ENCODE measurements around the gene GAS7. TPM values are rescaled to one million over a fixed set of nuclear protein-coding genes. Genes with fewer than 3 reads are reported as not detected.
A peak's percentile ranks its signal among the peaks of the same experiment; 100 is the strongest.

GAS7 gene
- total RNA-seq, 1 donor from 2014 or later: 72.7 TPM

DNA sequence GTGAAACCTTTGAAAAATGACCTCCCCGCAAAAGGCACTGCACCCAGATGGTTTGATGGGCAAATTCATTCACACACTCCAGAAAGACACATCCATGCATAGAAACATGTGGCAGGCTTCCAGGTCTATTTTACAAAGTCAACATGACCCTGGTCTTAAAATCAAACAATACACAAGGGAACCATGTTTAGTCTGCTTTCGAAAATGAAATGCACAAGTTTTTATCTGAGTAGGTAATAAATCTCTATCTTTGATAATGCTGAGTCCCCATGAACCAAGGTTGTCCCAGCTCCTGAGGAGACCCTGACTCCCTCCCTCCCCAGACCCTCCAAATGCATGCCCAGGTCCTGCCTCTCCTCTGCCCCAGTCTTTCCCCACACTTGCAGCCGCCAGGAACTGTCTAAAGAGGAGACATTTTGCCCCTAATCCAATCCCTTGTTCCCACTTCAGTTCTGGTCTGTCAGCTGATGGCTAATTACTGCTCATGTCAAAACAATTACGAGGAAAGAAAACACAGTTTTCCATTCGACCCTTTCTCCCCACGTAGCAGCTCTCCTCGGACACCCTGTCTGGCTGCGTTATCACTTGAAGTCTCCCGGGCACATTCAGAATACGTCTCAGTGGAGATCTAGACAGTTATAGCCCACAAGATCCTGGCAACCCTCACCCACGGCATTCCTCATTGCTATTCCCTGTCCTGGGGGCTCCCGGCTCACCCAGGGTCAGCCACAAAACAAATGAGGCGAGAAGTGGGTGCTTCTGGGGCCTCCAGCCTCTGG, 224.5 kb downstream of the GAS7 start:
- DNase-seq (ENCODE audit: low read depth, low spot score): no peak
- TF ChIP-seq, protein P1, sequence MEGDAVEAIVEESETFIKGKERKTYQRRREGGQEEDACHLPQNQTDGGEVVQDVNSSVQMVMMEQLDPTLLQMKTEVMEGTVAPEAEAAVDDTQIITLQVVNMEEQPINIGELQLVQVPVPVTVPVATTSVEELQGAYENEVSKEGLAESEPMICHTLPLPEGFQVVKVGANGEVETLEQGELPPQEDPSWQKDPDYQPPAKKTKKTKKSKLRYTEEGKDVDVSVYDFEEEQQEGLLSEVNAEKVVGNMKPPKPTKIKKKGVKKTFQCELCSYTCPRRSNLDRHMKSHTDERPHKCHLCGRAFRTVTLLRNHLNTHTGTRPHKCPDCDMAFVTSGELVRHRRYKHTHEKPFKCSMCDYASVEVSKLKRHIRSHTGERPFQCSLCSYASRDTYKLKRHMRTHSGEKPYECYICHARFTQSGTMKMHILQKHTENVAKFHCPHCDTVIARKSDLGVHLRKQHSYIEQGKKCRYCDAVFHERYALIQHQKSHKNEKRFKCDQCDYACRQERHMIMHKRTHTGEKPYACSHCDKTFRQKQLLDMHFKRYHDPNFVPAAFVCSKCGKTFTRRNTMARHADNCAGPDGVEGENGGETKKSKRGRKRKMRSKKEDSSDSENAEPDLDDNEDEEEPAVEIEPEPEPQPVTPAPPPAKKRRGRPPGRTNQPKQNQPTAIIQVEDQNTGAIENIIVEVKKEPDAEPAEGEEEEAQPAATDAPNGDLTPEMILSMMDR (conservative IDR thresholded peaks at IDR 0.05): no peak
- H3K36me3 Mint-ChIP-seq (ENCODE audit: low read depth): no peaks in the 10 kb centered on the region

DNA sequence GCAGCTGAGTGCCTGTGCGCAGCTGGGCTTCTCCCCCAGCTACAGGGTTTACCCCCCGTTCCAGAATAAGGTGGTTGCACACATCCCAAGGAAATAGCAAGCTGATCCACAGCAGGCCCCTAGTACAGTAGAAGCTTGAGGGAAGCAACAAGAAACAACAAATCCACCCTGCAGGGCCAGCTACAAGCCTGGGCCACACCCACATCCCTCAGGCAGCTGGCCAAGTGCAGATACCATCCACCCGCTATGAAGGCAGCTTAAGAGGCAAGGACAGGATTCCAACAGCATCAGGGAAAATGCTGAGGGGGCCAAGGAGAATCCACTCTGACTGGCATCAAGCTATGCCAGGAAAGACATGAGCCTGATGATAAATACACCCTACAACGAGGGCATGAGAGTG, 226.4 kb downstream of the GAS7 start:
- Mint-ChIP-seq H3K9me3 (no peaks in the 10 kb centered on the region), H3K27me3 (ENCODE audit: low read depth) (no peaks in the 10 kb centered on the region), H3K36me3 (ENCODE audit: low read depth) (no peaks in the 10 kb centered on the region), H3K4me3 (no peak overlapping the region), H3K27ac (ENCODE audit: unreplicated experiment) (no peak overlapping the region), H3K4me1 (peaks cover 25% of the 10 kb centered on the region)
- no peak for DNase-seq (ENCODE audit: low read depth, low spot score)
- TF ChIP-seq, protein P1 (conservative IDR thresholded peaks at IDR 0.05): no peak

More for the DNA sequence above, 224.5 kb downstream of the GAS7 start:
- peaks cover 29% of the 10 kb centered on the region for H3K4me1 Mint-ChIP-seq
- H3K27ac Mint-ChIP-seq (ENCODE audit: unreplicated experiment): peak overlapping the region; percentile 38
- no peaks in the 10 kb centered on the region for H3K27me3 Mint-ChIP-seq (ENCODE audit: low read depth)
- no peaks in the 10 kb centered on the region for H3K9me3 Mint-ChIP-seq
- no peak overlapping the region for H3K4me3 Mint-ChIP-seq

DNA sequence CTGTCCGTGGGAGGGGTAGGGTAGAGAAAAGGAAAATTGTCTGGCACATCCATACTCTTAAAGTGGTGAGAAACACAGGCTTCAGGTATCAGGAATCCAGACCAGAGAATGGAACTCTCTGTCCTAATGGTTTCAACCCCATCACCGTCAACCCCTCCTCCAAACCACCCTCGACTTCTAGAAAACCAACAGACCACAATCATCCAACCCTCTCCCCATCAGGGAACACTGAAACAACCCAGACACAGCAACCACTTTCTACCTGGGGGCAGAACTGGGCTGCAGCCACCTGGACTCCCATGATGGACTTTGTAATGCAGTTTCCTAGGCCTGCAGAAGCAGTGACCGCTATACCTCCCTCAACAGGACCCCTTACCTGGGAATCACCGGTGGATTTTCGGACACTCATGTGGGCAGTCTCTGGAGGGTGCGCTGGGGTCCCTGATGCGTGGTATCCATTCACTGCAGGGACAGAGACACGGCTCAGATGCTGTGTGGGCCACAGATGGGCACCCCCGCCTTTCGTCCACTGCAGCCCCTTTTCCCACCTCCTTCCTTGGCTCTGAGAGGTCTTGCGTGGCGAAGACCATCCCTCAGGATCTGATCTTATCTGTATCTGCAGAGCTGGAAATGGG, 229.0 kb downstream of the GAS7 start:
- Mint-ChIP-seq H3K27ac (ENCODE audit: unreplicated experiment) (no peak overlapping the region), H3K36me3 (ENCODE audit: low read depth) (no peaks in the 10 kb centered on the region), H3K4me1 (peaks cover 15% of the 10 kb centered on the region), H3K9me3 (no peaks in the 10 kb centered on the region), H3K4me3 (peak overlapping the region; percentile 5), H3K27me3 (ENCODE audit: low read depth) (no peaks in the 10 kb centered on the region)
- TF ChIP-seq, protein P1 (conservative IDR thresholded peaks at IDR 0.05): no peak
- DNase-seq (ENCODE audit: low read depth, low spot score): no peak

DNA sequence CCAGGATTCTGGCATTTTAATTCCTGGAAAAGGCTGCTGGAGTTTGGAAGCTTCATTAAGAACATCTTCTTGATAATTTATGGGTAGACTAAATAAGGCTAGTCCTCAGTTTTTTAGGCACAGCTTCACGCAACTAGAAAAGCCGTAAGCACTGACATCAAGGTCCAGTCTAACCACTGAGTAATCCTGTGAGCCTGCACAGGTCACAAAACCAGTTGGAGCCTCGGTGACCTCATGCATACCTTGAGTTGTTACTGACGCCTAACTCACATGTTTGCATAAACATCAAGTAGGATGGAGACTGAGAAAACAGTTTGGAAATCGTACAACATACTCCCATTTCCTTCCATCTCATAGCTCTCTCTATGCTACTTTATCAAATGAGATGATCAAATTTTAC, 229.5 kb downstream of the GAS7 start:
- Mint-ChIP-seq H3K27ac (ENCODE audit: unreplicated experiment) (no peak overlapping the region), H3K9me3 (no peaks in the 10 kb centered on the region), H3K4me1 (peaks cover 10% of the 10 kb centered on the region), H3K4me3 (no peak overlapping the region), H3K27me3 (ENCODE audit: low read depth) (no peaks in the 10 kb centered on the region), H3K36me3 (ENCODE audit: low read depth) (no peaks in the 10 kb centered on the region)
- TF ChIP-seq, protein P1 (conservative IDR thresholded peaks at IDR 0.05): no peak
- no peak for DNase-seq (ENCODE audit: low read depth, low spot score)

DNA sequence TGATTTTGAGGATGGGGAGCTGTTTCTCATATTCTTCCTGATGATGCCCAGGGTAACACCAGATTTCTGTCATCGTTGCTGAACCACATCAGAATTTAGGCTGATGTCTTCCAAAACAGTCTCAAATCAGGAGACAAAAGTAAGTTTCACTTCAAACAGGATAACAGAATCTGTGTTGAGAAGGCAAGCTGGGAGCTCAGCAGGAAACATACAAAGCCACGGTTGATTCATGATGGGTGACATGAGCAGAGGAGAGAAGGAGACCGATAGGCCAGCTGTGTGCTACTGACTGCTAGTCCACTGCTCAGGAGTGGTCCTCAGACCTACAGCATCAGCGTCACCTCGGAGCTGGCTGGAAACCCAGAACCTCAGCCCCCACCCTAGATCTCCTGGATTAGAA, 230.4 kb downstream of the GAS7 start:
- peaks cover 5% of the 10 kb centered on the region for H3K4me1 Mint-ChIP-seq
- no peaks in the 10 kb centered on the region for H3K36me3 Mint-ChIP-seq (ENCODE audit: low read depth)
- no peaks in the 10 kb centered on the region for H3K27me3 Mint-ChIP-seq (ENCODE audit: low read depth)
- no peaks in the 10 kb centered on the region for H3K9me3 Mint-ChIP-seq
- no peak overlapping the region for H3K4me3 Mint-ChIP-seq
- DNase-seq (ENCODE audit: low read depth, low spot score): no peak
- TF ChIP-seq, protein P1 (conservative IDR thresholded peaks at IDR 0.05): no peak
- H3K27ac Mint-ChIP-seq (ENCODE audit: unreplicated experiment): peak overlapping the region; percentile 57

Data from neural crest cell (in vitro differentiated cells).